ENCODE data around the gene GUCY2F. TPM values are rescaled to one million over a fixed set of nuclear protein-coding genes. Genes with fewer than 3 reads are reported as not detected.

GUCY2F gene
- total RNA-seq, 1 experiment from 2014 or later, result not detected

DNA sequence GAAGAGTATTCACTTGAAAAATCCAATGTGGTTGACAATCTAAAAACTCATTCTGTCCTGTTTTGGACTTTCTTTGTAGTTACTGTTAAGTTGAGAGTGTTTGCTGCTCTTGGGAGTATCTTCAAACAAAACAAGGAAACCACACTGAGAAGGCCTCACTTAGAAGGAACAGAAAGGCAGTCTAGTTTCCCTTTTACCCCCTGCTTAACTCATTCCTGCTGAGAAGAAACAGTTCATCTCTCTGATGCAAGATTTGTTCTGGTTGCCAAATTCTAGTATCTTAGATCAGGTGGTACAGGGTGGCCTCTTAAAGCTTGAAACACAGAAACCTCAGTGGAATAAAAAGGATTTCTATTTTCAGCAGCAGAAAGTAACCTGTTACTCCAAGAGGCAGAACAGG, 41.4 kb downstream of the GUCY2F start (continued):
- TF ChIP-seq, protein P1, sequence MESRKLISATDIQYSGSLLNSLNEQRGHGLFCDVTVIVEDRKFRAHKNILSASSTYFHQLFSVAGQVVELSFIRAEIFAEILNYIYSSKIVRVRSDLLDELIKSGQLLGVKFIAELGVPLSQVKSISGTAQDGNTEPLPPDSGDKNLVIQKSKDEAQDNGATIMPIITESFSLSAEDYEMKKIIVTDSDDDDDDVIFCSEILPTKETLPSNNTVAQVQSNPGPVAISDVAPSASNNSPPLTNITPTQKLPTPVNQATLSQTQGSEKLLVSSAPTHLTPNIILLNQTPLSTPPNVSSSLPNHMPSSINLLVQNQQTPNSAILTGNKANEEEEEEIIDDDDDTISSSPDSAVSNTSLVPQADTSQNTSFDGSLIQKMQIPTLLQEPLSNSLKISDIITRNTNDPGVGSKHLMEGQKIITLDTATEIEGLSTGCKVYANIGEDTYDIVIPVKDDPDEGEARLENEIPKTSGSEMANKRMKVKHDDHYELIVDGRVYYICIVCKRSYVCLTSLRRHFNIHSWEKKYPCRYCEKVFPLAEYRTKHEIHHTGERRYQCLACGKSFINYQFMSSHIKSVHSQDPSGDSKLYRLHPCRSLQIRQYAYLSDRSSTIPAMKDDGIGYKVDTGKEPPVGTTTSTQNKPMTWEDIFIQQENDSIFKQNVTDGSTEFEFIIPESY (IDR thresholded peaks at IDR 0.05; ENCODE audit: extremely low read depth, insufficient replicate concordance, low read length), result no peak
- TF ChIP-seq JUND (IDR thresholded peaks at IDR 0.05), result no peak

DNA sequence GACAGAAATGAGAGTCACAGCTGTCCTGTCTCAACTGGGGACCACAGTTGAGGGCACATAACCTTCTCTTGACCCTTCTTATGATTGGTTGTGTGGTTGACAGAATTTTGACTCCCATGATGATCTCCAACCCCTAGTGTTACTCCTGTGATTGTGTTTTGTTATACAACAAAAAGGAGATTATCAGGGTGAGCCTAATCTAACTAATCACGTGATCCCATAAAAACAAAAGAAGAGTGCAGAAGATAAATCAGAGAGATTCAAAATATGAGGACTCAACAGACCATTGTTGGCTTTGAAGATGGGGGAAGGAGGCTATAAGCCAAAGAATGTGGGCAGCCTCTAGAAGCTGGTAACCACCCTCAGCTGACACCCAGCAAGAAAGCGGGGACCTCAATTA, 72.7 kb downstream of the GUCY2F start:
- RAD21 ChIA-PET (ENCODE audit: low non-redundant PET in 1 of 2, low total read pairs in 2 of 2, uncharacterized antibody in 2 of 2, unreplicated experiment in 2 of 2), result no interaction called here
- CTCF ChIA-PET, result no interaction called here
- H3K9me3 ChIP-seq (ENCODE audit: control insufficient read depth in 1 of 2, insufficient read depth in 1 of 2, low read depth in 1 of 2, low read length in 2 of 2), result no peaks in the 10 kb centered on the region
- H3K4me2 ChIP-seq (ENCODE audit: low read length), result no peak overlapping the region
- no TSS peak for BruUV-seq (replicated peaks)
- no peaks in the 10 kb centered on the region for H3K36me3 ChIP-seq (ENCODE audit: control insufficient read depth in 1 of 2, insufficient read depth in 2 of 2, low read length in 2 of 2)
- no peaks in the 10 kb centered on the region for H4K20me1 ChIP-seq (ENCODE audit: insufficient read depth)
- POLR2A ChIA-PET, result no interaction called here
- H3K9ac ChIP-seq (ENCODE audit: low read length), result no peak overlapping the region
- DNase-seq (ENCODE audit: low read depth, low spot score), result no peak
- intact Hi-C loops (cut with micrococcal nuclease), result no loop called here
- TF ChIP-seq SIN3A (IDR thresholded peaks at IDR 0.05; ENCODE audit: low read depth) (no peak), FOSL1 (IDR thresholded peaks at IDR 0.05; ENCODE audit: low read depth) (no peak)
- ATAC-seq, result no peak
- no peaks in the 10 kb centered on the region for H3K9me2 ChIP-seq (ENCODE audit: insufficient read depth)
- H3K79me2 ChIP-seq (ENCODE audit: insufficient read depth, low read length), result no peaks in the 10 kb centered on the region
- H3K27me3 ChIP-seq (ENCODE audit: insufficient read depth, low read length), result no peaks in the 10 kb centered on the region
- no peak overlapping the region for H3K4me3 ChIP-seq (replicated peaks in 1 of 2; ENCODE audit: low read depth in 1 of 2, low read length in 2 of 2)
- H3K4me1 ChIP-seq (ENCODE audit: control insufficient read depth in 1 of 2, insufficient read depth in 2 of 2, low read length in 2 of 2), result no peaks in the 10 kb centered on the region
- H3K27ac ChIP-seq (ENCODE audit: low read depth, low read length), result no peak overlapping the region
- no peak overlapping the region for H2AFZ ChIP-seq (ENCODE audit: low read depth, low read length, poor library complexity, severe bottlenecking)

DNA sequence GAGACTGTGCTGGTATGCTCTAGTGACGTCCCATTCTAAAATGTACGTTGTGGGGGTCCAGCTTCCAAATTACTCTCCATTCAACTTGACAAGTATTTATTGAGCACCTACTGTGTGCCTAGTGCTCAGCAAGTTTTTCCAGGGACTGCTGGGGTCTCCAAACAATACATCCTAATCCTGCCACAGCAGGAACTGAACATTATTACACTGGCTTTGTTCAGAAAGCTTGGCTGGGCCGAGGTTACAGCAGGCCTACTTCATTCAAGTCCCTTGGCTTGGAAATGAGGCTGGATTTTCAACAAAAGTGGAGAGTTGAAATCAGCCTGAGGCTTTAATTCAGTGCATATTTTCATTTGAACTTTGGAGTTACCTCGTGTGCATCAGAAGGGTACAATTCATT, 78.0 kb downstream of the GUCY2F start:
- no TSS peak for BruUV-seq (replicated peaks)
- ChIA-PET POLR2A (no interaction called here), CTCF (no interaction called here), RAD21 (ENCODE audit: low non-redundant PET in 1 of 2, low total read pairs in 2 of 2, uncharacterized antibody in 2 of 2, unreplicated experiment in 2 of 2) (no interaction called here)
- Histone ChIP-seq H3K27me3 (ENCODE audit: insufficient read depth, low read length) (no peaks in the 10 kb centered on the region), H3K36me3 (ENCODE audit: control insufficient read depth in 1 of 2, insufficient read depth in 2 of 2, low read length in 2 of 2) (no peaks in the 10 kb centered on the region), H3K4me2 (ENCODE audit: low read length) (no peak overlapping the region), H3K9ac (ENCODE audit: low read length) (no peak overlapping the region), H2AFZ (ENCODE audit: low read depth, low read length, poor library complexity, severe bottlenecking) (no peak overlapping the region), H3K79me2 (ENCODE audit: insufficient read depth, low read length) (no peaks in the 10 kb centered on the region), H3K27ac (ENCODE audit: low read depth, low read length) (no peak overlapping the region), H3K4me3 (replicated peaks in 1 of 2; ENCODE audit: low read depth in 1 of 2, low read length in 2 of 2) (no peak overlapping the region), H3K9me3 (ENCODE audit: control insufficient read depth in 1 of 2, insufficient read depth in 1 of 2, low read depth in 1 of 2, low read length in 2 of 2) (no peaks in the 10 kb centered on the region), H3K9me2 (ENCODE audit: insufficient read depth) (no peaks in the 10 kb centered on the region), H3K4me1 (ENCODE audit: control insufficient read depth in 1 of 2, insufficient read depth in 2 of 2, low read length in 2 of 2) (no peaks in the 10 kb centered on the region), H4K20me1 (ENCODE audit: insufficient read depth) (no peaks in the 10 kb centered on the region)
- DNase-seq (ENCODE audit: low read depth, low spot score), result no peak
- ATAC-seq, result no peak
- intact Hi-C loops (cut with micrococcal nuclease), result no loop called here
- TF ChIP-seq, protein P2, sequence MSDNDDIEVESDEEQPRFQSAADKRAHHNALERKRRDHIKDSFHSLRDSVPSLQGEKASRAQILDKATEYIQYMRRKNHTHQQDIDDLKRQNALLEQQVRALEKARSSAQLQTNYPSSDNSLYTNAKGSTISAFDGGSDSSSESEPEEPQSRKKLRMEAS (IDR thresholded peaks at IDR 0.05), result no peak
- TF ChIP-seq SIN3A (IDR thresholded peaks at IDR 0.05; ENCODE audit: low read depth) (no peak), POLR2AphosphoS5 (IDR thresholded peaks at IDR 0.05; ENCODE audit: low read depth, low read length) (no peak), ELF1 (IDR thresholded peaks at IDR 0.05; ENCODE audit: borderline replicate concordance, low read depth) (no peak), JUND (IDR thresholded peaks at IDR 0.05) (no peak), FOSL1 (IDR thresholded peaks at IDR 0.05; ENCODE audit: low read depth) (no peak), YY1 (IDR thresholded peaks at IDR 0.05; ENCODE audit: extremely low read depth, insufficient replicate concordance, low read depth, low read length) (no peak), EZH2 (IDR thresholded peaks at IDR 0.05) (no peak)
- TF ChIP-seq, protein P3, sequence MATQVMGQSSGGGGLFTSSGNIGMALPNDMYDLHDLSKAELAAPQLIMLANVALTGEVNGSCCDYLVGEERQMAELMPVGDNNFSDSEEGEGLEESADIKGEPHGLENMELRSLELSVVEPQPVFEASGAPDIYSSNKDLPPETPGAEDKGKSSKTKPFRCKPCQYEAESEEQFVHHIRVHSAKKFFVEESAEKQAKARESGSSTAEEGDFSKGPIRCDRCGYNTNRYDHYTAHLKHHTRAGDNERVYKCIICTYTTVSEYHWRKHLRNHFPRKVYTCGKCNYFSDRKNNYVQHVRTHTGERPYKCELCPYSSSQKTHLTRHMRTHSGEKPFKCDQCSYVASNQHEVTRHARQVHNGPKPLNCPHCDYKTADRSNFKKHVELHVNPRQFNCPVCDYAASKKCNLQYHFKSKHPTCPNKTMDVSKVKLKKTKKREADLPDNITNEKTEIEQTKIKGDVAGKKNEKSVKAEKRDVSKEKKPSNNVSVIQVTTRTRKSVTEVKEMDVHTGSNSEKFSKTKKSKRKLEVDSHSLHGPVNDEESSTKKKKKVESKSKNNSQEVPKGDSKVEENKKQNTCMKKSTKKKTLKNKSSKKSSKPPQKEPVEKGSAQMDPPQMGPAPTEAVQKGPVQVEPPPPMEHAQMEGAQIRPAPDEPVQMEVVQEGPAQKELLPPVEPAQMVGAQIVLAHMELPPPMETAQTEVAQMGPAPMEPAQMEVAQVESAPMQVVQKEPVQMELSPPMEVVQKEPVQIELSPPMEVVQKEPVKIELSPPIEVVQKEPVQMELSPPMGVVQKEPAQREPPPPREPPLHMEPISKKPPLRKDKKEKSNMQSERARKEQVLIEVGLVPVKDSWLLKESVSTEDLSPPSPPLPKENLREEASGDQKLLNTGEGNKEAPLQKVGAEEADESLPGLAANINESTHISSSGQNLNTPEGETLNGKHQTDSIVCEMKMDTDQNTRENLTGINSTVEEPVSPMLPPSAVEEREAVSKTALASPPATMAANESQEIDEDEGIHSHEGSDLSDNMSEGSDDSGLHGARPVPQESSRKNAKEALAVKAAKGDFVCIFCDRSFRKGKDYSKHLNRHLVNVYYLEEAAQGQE (IDR thresholded peaks at IDR 0.05; ENCODE audit: low read depth), result no peak
